HG03139 (cell line): ENCODE measurements around the gene ELAVL3.
A peak's percentile ranks its signal among the peaks of the same experiment; 100 is the strongest.

Experiments used
- ATAC-seq: cut with Tn5 transposase; IDR thresholded peaks from one replicate; pipeline ENCODE4 v1.9.1; 2021; ENCODE audit not compliant: unreplicated experiment

ELAVL3 gene

DNA sequence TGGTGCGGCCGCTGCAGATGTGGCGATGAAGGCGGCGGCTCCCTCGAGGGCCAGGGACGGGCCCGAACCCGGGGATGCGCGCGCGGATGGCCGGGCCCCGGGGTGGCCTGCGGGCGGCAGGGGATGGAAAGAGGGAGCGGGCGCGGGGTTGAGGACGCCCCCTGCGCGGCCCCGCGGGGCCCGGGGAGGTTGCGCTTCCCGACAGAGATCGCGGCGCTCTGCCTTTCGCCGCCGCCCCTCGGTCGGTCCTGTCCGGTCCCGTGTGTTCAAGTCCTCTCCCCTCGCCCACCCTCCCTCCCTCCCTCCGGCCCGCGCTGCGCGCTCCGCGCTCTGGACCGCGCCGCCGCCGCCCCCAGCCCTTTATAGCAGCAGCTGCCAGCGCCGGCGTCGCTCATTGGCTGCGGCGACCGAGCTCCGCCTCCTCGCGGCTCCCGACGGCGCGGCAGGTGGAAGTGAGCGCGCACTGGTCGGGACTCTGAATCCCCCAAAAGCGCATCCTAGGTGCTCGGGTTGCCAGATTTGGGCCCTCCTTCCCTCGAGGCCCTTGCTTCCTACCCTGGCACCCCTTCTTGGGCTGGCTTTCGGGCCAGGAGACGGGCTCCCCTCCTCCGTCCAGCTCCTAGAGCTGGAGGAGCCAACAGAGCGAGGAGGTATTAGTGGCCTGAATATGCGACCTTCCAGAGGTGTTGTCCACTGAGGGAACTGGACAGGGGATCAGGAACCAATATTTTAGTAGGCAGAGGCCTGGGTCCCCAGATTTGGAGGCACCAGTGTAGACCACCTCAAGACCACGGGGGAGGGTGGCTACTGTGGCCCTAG is at the start of gene ELAVL3:
ELAVL3 (minus strand) TSS at position 332 of the 819 bp plus-strand sequence. CDS start 438 bp downstream, outside the sequence.
- ATAC-seq: no peak

DNA sequence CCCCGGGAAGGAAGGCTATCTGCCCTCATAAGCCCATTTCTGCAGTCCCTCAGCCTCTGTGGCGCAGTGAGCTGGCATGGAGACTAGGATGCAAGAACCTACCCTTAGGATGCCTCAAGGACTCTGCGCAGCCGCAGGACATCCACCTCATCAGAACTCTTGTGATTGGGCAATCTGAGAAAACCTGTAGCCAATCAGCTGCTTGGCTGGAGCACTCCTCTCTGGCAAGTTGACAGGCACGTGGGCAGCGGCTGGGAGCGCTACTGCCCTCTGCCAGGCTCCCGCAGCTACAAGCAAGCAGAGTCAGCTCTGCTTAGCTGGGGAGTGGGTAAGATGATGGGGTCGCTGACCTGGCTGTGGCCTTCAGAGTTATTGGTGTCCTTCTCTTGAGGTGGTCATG is 49.6 kb upstream of the ELAVL3 start:
- no peak for ATAC-seq

DNA sequence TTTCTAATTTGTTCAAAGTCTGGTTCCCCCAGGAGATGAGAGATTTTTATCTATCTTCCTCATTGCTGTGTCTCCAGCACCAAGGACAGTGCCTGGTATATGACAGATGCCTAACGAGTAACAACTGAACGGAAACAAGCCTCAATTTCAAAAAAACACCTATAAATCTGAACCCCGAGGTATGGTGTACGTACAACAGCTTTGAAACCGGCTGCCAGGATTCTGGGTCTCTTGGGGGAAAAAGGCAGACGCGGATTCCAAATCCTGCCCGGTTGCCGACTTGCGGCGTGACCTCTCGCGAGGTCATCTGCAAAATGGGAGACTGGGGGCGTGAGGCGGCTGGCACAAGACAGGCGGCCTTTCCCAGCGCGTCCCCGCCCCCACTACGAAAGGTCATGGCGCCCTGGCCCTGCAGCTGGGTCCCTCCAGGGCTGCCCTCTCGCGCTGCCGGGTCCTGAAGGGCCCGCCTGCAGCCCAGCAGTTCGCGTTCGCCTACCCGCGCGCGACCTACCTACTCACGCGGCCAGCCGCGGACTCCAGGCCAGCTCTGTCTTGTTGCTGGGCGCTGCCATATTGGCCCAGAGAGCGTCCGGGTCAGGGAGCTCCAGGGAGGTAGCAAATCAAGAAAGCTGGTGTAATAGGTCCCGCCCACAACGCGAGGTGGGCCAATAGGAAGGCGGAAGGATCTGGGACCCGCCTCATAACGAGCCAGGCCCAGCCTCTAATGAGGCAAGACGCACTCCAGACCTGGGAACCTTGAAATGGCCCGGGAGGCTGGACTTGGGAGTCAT is 47.9 kb upstream of the ELAVL3 start, which contains the start of gene ECSIT:
ECSIT (minus strand) TSS at position 584 of the 791 bp plus-strand sequence. CDS start 9,964 bp downstream, outside the sequence.
- ATAC-seq: peak; percentile 91

DNA sequence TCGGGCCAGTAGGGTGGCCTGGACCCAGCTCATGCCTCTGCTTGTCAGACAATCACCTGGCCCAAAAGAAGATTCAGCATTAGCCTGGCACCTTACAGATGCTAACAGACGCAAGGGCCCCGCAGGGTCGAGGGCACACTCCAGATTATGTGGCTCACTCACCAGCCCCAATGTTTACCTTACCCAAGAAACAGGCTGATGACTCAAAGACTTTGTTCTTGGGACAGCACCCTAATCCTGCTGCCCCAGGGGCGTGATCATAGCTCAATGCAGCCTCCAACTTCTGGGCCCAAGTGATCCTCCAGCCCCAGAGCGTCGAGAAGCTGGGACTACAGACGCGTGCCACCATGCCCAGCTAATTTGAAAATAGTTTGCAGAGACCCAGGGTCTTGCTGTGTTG is 38.3 kb upstream of the ELAVL3 start:
- no peak for ATAC-seq

DNA sequence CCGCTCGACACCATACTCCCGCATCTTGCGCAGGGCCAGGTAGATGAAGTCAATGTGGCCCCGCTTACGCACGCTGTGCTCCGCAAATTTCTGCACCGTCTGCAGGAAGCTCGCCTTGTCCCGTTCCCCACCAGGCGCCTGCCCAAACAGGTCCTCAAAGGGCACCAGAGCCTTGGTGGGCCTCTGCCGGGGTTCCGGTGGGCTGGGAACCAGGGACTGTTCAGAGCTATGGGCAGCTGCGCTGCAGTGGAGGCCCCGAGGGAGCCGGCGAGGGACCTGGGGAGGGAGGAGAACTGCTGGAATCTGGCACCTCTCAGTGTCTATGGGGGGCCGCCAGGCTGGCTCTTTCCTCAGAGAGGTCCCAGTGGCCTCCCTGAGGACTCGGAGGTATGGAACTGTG is 33.1 kb upstream of the ELAVL3 start:
- no peak for ATAC-seq

DNA sequence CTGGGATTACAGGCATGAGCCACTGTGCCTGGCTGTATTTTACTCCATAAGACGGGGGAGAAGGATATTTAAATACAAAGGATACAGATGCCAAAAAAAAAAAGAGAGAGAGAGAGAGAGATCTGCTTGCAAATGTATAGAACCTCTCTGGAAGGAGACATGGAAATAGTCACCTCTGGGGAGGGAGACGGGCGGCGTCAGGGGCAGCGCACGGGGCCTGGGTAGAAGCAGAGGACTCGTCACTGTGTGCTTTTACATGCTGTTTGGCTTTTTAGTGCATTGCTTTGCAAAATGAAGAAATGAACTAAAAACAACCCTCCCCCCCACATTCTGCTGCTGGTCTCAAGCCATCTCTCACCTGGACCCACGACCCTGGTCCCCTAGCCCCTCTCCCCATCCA is 29.6 kb upstream of the ELAVL3 start:
- no peak for ATAC-seq

DNA sequence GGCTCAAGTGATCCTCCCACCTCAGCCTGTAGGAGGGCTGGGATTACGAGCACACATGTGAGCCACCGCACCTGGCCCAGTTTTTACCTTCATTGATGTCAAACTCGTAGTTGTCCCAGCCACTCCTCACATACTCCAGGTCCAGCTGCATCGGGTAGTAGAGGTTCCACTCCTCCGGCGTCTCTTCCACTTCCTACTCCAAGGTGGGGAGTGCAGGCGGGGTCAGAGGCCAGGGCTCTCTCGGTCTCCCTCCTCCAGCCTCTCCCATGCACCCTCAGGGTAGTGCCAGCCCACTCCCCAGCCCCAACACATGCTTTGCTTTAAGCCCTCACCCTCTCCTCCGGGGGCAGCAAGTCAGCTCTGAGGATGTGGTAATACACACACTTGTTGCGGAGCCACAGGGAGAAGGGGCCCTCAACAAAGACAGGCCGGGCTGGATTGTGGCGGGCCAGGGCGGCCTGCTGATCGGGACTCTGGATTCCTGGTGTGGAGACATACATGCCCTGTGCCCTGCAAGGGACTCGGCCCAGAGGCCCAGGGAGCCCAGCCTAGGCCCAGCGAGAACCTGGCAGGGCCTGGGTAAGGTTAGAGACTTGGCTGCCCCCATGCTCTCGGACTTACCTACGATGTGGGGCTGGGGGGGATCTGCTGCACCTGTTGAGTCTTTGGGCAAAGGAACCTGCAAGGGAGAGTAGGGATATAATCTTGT is 26.7 kb upstream of the ELAVL3 start:
- ATAC-seq: no peak

DNA sequence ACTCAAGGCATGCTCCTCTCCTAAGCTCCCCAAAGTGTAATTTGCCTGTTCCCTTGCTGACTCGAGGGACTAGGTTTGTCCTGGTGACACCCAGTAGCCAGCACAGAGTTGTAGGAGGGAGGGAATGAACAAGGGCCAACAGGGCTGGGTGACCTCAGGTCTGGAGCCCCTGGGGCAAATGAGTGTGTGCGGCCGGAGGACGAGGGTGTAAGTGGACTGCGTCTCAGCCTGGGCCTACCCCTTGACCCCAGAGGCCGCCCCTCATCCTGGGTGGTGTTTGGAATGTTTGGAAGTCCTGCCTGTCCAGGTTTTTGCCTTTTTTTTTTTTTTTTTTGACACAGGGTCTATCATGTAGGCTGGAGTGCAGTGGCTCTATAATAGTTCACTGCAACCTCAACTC is 26.1 kb upstream of the ELAVL3 start:
- ATAC-seq: no peak

DNA sequence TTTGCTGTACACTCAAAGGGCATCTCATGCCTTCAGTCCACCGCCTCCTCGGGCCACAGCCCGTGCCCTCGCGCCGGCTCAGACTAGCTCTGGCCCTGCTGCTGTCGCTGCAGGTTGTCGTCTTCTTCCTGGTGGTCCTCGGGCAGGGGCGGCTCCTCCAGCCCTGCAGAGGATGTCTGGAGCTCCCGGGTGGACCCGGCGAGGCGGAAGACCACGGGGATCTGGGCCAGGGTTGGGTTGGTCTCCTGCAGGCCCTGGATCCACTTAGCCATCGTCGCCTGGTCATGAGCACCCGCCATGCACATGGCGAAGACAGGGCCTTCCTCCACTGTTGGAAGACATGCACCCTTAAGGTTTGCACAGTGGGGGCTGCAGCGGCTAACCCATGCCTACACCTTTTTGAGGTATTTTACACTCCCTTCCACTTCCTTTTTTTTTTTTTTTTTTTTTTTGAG is 25.3 kb upstream of the ELAVL3 start:
- ATAC-seq: peak; percentile 32

DNA sequence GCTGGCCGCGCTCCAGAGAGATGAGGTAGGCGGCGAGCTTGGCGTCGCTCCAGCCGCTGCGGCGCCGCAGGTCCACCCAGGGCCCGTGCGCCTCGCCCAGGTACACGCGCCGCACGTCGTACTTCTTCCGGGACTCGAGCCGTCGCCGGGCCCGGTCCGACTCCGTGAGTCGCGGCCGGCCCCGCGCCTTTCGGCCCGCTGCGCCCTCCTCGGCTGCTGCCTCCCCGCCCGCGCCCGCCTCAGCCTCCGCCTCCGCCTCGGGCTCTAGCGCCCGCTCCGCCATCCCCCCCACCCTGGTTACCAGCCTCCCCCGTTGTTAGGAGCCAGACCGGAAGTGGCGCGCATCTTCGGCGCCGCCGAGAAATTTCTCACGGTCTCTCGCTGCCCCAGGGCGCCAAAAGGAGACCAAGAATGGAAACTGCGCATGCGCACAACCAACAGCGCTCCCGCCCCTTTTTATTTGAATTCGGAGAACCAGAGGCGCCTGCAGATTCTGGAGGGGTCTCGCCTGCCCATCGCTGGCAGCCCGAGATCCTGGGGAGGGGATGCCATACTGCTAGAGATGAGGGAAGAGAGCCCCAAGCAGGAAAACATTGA is 24.8 kb upstream of the ELAVL3 start, which contains the start of gene ZNF653:
ZNF653 (minus strand) TSS at position 336 of the 597 bp plus-strand sequence; CDS start at position 283, 53 bp downstream.
- peak; percentile 46 for ATAC-seq

DNA sequence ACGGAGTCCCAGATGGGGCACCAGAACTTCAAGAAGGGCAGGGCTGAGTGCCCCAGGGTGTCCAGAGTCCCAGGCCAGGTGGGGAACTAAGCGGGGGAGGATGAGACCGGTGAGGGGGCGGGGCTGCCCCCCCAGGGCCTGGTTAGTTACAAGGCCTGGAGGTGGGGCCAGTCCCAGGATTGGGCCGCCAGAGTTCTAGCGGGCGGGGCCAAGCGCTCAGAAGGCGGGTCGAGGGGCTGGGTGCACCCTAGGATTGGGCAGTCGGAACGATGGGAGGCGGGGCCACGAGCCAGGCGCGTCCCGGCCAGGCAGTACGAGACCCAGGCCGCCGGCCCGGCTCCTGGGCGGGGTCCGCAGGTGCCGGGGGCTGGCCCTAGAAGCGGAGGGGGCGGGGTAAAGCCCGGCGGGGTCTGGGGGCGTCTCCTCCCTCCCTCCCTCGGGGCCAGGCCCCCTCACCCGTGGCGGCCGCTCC is 24.2 kb upstream of the ELAVL3 start:
- peak; percentile 85 for ATAC-seq

DNA sequence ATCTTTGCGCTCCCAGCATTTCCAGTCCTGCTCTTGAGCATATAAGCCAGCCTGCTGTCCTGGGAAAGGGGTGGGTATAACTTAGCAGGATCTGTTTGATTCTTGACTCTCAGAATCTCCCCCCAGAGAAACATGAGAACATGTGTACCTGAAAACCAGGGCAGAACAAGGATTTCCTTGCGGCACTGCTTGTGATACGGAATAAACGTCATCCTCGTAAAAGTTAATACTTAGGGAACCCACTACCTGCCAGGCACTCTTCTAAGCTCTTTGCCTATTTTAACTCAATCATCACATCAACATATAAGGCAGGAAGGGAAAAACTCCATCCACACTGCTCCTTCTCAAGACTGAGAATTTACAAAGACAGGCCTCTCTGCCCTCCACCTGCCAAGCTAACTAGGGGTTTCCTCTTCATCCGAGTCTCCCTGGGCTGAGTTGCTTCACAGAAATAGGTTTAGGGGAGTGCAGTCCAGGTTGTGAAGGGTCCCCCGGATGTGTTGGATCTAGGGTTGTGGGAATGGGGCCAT is 23.7 kb upstream of the ELAVL3 start:
- no peak for ATAC-seq

DNA sequence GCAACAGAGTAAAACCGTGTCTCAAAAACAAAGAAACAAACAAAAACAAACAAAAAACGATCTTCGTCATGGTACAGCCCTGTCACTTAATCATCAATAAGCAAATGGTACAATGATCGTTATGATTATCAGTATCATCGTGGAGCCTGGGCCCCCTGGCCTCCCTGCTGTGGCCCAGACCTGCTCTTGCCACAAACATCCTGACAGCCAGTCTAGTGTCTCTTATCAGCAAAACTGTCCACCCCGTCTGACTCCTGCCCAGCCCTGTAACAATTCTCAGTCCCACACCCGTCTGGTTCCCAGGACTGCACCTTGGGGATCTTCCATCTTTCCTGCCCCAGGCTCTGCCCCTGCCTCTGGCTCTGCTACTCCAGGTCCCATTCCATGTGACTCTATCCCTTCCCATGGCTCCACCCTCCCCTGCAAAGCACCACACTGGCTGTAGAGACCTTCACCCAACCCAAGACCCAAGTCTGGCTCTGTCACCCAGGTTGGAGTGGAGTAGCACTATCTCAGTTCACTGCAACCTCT is 19.1 kb upstream of the ELAVL3 start:
- no peak for ATAC-seq

DNA sequence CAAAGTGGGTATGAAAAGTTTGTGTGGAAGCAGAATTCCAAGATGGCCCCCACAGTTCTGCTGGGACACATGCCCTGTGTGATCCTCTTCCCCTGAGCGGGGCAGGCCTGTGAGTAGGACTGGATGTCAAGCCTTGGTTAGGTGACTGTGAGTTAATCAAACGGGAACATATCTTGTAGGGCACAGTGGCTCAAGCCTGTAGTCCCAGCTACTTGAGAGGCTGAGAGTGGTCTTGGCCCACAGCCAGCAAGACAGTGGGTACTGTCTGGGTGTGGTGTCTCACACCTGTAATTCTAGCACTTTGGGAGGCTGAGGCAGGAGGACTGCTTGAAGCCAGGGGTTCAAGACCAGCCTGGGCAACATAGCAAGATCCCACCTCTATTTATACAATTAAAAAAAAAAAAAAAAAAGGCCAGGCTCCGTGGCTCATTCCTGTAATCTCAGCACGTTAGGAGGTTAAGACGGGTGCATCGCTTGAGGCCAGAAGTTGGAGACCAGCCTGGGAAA is 18.4 kb upstream of the ELAVL3 start:
- ATAC-seq: no peak

DNA sequence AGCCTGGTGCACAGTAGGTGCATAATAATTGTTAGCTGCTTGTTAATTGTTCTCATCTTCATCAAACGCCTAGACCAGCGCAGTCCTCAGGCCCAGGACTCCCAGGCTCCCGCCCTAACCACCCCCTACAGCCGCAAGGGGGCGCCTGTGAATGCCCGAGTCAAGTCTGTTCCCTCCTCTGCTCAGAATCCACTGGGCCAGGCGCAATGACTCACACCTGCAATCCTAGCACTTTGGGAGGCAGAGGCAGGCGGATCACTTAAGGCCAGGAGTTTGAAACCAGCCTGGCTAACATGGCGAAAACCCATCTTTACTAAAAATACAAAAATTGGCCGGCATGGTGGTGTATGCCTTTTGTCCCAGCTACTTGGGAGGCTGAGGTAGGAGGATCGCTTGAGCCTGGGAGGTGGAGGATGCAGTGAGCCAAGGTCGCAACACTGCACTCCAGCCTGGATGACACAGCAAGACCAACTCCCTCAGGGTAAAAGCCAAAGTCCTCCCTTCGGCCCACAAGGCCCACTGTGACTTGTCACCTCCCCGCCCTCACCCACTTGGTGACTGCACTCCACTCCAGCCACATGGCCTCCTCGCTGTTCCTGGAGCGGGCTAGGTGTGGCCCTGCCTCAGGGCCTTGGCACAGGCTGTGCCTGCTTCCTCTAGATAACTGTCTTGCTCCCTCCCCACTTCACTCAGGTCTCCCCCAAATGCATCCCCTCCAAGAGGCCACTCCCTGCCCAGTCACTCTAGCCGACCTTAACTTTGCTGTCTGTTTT is 15.7 kb upstream of the ELAVL3 start:
- no peak for ATAC-seq

DNA sequence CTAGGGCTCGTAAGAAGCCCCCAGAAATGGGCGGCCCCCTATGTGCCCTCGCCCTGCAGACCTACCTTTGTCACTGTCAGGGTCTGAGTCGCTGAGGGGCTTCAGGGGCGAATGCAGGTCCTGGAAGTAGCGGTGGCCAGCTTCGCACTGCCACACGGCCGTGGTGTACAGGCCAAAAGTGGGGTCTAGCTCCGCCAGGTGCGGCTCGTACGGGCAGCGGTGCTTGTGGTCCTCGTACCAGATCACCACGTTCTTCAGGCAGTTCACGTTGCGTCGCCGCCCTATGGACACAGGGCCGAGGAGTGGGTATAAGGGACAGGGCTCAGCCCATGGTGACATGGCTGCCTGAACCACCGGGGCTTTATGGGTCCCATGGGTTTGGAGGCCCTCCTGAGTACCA is 15.0 kb upstream of the ELAVL3 start:
- no peak for ATAC-seq

DNA sequence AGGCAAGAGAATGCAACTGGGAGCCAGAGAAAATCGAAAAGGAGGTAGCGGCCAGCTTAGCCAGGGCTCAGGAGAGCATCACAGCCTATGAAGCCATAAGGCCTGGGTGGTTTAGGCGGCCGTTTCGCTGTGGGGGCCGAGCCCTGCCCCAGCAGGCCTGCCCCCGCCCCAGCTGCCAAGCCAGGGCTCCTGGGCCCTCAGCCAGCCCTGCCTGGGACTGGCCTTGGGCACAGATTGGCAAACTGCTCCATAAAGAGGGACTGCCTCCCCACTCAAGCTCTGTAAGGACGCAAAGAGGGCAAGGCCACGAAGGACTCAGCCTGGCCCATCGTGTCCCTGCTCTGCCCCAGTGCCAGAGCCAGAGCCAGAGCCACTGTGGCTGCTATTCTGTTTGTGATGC is 14.6 kb upstream of the ELAVL3 start:
- no peak for ATAC-seq

DNA sequence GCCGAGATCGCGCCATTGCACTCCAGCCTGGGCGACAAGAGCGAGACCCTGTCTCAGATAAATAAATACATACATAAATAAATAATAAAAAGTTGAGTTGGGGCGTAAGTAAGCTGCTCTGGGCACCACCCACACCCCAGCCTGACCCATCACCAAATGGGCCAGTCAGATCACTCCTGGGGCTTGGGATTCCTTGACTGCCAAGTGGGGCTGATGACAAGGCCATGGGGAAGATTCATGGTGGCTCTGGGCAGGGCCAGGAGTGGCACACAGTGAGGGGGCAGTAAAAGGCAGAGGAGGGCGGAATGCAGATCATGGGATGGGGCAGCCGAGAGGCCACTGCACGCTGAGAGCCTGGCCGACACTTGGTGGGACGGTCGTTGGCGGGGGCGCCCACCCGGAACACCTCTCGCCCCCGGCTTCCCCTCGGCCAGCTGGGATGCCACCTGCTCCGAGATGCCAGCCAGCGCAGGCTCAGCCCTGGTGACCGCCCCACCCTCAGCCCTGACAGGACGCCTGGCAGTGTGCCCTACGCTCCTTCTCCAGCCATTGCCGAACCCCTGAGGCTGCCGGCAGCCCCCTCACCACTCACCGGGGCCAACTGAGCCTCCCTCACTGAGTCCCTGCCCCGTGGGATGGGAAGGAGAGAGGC is 13.9 kb upstream of the ELAVL3 start:
- no peak for ATAC-seq

DNA sequence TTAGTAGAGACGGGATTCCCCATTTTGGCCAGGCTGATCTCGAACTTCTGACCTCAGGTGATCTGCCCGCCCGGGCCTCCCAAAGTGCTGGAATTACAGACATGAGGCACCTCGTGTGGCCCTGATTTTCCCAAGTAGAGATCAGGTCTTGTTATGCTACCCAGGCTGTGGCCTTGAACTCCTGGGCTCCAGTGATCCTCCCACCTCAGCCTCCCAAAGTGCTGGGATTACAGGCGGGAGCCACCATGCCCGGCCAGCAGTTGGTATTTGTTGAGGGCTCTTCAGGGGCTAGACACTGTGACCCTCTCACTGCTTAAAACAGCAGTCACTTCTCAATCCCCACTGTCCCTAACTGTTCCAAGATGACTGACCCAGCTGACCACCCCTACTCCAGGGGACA is 8.5 kb upstream of the ELAVL3 start:
- ATAC-seq: no peak
